Measurements from ENCODE around the gene CFAP54. TPM values are rescaled to one million over a fixed set of nuclear protein-coding genes. Genes with fewer than 3 reads are reported as not detected.
"Not testable (repeated sequence)": the region's sequence is repeated elsewhere in the genome, so short reads cannot be mapped to it uniquely, and the experiment has no call there.

Gene CFAP54
- total RNA-seq, 2 experiments from 2014 or later: 0.55 to 0.75 TPM

DNA sequence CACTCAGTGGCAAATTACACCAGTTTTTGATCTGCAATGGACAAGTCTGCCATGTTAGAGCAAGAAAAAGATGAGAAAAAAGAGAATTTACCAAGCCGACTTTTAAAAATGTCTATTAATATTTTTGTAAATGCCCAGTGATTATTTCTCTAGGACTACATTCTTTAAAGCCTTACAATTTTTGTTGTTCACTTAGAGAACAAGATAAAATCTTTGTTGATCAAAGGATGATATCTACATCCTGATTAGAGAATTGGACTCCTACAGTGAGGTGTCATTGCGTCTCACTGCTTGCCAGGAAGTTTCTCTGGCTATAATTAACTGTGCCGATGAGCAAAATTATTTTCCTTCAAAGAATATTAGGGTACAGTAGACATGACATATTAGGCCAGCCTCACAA is 1.7 kb upstream of the CFAP54 start:
- Mint-ChIP-seq H3K36me3 (ENCODE audit: low read depth) (no peaks in the 10 kb centered on the region), H3K4me3 (no peak overlapping the region), H3K4me1 (peaks cover 57% of the 10 kb centered on the region), H3K27me3 (peaks cover 30% of the 10 kb centered on the region), H3K27ac (no peak overlapping the region), H3K9me3 (no peaks in the 10 kb centered on the region)
- POLR2A ChIA-PET: interaction anchor here (1.4 kb wide), 1 partner anchor 87 kb away, joined by 5 read pairs; the partner anchor contains the start of gene CDK17
- CTCF ChIA-PET: interaction anchor here (1.9 to 6.2 kb wide), 3 partner anchors 29 to 86 kb away, joined by 5 to 69 read pairs (median 27); partner anchors contain the start of gene CDK17
- DNase-seq: no peak

DNA sequence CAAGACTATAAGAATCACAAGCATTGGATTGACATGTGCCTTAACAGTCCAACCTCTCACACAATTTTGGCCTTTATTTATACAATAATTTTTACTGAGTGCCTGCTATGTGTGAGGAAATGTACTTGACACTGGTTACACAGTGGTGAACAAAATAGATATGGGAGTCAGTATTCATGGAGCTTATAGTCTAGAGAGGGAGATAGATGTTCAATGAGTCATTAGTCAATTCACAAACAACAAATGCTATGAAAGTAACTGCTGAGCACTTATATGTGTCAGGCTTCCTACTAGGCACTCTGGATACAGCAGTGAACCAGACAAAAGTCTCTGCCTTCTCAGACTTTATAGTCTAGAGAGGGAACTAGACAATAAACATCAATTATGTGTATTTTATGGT is 3.7 kb downstream of the CFAP54 start:
- H3K9me3 Mint-ChIP-seq: peaks cover 3% of the 10 kb centered on the region
- CTCF ChIA-PET: interaction anchor here (2.0 kb wide), 1 partner anchor 24 kb away, joined by 8 read pairs; no protein-coding TSS in a partner anchor
- H3K27ac Mint-ChIP-seq: no peak overlapping the region
- POLR2A ChIA-PET: no interaction called here
- H3K4me3 Mint-ChIP-seq: no peak overlapping the region
- peaks cover 41% of the 10 kb centered on the region for H3K4me1 Mint-ChIP-seq
- H3K36me3 Mint-ChIP-seq (ENCODE audit: low read depth): peaks cover 8% of the 10 kb centered on the region
- peaks cover 8% of the 10 kb centered on the region for H3K27me3 Mint-ChIP-seq
- DNase-seq: no peak

DNA sequence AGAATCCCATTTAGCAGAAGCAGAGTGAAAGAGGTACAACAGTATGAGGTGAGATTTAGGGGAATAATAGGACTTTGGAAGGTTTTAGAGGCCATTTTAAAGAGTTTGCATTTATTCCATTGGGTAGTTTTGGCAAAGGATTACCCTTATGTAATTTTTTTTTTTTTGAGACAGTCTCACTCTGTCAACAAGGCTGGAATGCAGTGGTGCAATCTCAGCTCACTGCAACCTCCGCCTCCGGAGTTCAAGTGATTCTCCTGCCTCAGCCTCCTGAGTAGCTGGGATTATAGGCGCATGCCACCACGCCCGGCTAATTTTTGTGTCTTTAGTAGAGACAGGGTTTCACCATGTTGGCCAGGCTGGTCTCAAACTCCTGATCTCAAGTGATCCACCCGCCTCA is 4.8 kb downstream of the CFAP54 start:
- POLR2A ChIA-PET; H3K36me3 Mint-ChIP-seq (ENCODE audit: low read depth); H3K4me3 Mint-ChIP-seq; CTCF ChIA-PET; DNase-seq; H3K27ac Mint-ChIP-seq; H3K9me3 Mint-ChIP-seq; H3K27me3 Mint-ChIP-seq: not testable (repeated sequence)
- peaks cover 32% of the 10 kb centered on the region for H3K4me1 Mint-ChIP-seq

DNA sequence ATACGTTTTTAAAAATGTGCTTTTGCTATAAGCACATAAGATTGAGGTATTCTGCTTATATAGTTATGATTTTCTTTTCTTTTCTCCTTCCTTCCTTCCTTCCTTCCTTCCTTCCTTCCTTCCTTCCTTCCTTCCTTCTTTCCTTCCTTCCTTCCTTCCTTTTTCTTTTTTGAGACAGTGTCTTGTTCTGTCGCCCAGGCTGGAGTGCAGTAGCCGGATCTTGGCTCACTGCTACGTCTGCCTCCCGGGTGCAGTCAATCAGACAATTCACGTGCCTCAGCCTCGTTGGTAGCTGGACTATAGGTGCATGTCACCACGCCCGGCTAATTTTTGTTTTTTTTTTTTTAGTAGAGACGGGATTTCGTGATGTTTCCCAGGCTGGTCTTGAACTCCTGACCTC is 5.8 kb downstream of the CFAP54 start:
- Mint-ChIP-seq H3K9me3 (peaks cover 5% of the 10 kb centered on the region), H3K36me3 (ENCODE audit: low read depth) (peaks cover 12% of the 10 kb centered on the region), H3K27me3 (peaks cover 8% of the 10 kb centered on the region), H3K4me3 (no peak overlapping the region), H3K27ac (no peak overlapping the region), H3K4me1 (peaks cover 29% of the 10 kb centered on the region)
- ChIA-PET POLR2A (interaction anchor here (3.0 kb wide), 1 partner anchor 94 kb away, joined by 21 read pairs; the partner anchor contains the start of gene CDK17), CTCF (interaction anchor here (1.0 kb wide), 1 partner anchor 8 kb away, joined by 3 read pairs; no protein-coding TSS in a partner anchor)
- DNase-seq: no peak

DNA sequence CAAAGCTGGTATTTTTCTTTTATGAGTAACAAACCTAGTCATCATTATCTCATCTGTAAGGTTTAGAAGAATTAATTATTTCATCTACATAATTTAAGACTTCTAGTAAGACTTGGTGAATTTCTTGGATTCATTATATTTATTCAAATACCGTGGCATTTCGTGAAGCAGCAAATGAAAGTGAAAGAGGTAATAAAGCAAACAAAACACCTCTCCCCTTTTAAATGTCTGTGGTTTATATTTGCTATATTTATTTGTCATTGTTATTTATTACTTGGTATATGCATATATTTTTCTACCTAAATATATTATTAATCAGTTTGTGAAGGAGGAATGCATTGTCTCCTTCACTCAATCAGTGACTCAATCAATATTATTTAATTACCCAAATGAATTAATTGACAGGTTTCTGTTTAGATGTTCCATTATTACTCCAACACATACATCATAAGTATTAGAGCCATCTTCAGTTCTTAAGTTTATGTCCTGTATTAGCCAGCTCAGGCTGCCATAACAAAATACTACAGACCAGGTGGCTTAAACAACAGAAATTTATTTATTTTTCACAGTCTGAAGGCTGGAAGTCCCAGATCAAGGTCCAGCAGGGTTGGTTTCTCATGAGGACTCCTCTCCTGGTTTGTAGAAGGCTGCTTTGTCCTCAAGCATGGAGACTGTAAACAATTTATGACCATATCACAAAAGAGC is 6.6 kb downstream of the CFAP54 start:
- ChIA-PET POLR2A (interaction anchor here (3.0 kb wide), 1 partner anchor 95 kb away, joined by 21 read pairs; the partner anchor contains the start of gene CDK17), CTCF (interaction anchor here (0.6 to 1.0 kb wide), 2 partner anchors 9 to 281 kb away, joined by 3 to 4 read pairs; no protein-coding TSS in a partner anchor)
- H3K9me3 Mint-ChIP-seq: peaks cover 5% of the 10 kb centered on the region
- H3K27ac Mint-ChIP-seq: no peak overlapping the region
- H3K4me1 Mint-ChIP-seq: peaks cover 37% of the 10 kb centered on the region
- peak overlapping the region; percentile 31 for H3K4me3 Mint-ChIP-seq
- H3K36me3 Mint-ChIP-seq (ENCODE audit: low read depth): peaks cover 13% of the 10 kb centered on the region
- peaks cover 5% of the 10 kb centered on the region for H3K27me3 Mint-ChIP-seq
- no peak for DNase-seq

DNA sequence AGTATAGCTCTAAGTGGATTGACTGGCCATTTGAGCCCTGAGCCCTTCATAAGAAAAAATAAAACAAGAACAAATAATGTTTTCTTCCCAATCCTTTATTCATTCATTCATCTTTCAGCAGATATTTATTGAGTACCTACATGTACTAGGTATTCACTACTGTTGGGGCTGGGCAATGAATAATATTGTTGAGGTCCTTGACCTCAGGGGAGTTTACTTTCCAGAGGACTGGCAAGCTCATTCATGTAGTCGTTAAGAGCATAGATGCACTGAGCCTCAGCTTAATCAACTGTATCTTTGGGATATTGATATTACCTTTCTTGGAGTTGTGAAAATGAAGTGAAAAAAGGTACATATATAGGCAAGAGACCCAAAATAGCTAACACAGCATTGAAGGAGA is 7.6 kb downstream of the CFAP54 start:
- H3K9me3 Mint-ChIP-seq: peaks cover 5% of the 10 kb centered on the region
- no peak overlapping the region for H3K4me3 Mint-ChIP-seq
- no peak overlapping the region for H3K27ac Mint-ChIP-seq
- no peaks in the 10 kb centered on the region for H3K27me3 Mint-ChIP-seq
- ChIA-PET CTCF (interaction anchor here (0.7 to 1.6 kb wide), 3 partner anchors 8 to 51 kb away, joined by 3 to 6 read pairs (median 4); partner anchors contain the start of gene CFAP54), POLR2A (interaction anchor here (1.2 to 3.0 kb wide), 2 partner anchors 8 to 96 kb away, joined by 3 to 21 read pairs; partner anchors contain the start of gene CDK17)
- H3K36me3 Mint-ChIP-seq (ENCODE audit: low read depth): peaks cover 20% of the 10 kb centered on the region
- no peak for DNase-seq
- peaks cover 46% of the 10 kb centered on the region for H3K4me1 Mint-ChIP-seq

DNA sequence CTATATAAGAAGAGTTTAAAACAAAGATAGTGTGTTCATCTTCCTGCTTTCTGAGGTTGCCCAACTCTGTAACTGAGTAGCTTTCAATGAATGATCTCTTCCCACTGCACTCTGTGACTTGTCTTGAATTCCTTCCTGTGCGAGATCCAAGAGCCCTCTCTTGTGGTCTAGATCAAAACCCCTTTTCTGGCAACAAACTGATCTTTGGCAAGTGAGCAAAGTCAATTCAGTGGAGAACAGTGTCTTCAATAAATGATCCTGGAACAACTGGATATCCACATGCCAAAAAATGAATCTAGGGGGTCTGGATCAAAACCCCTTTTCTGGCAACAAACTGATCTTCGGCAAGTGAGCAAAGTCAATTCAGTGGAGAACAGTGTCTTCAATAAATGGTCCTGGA is 8.5 kb downstream of the CFAP54 start:
- Mint-ChIP-seq H3K27me3 (no peaks in the 10 kb centered on the region), H3K9me3 (peaks cover 5% of the 10 kb centered on the region), H3K36me3 (ENCODE audit: low read depth) (peaks cover 20% of the 10 kb centered on the region), H3K27ac (no peak overlapping the region), H3K4me3 (no peak overlapping the region), H3K4me1 (peaks cover 53% of the 10 kb centered on the region)
- POLR2A ChIA-PET: interaction anchor here (1.2 to 3.0 kb wide), 2 partner anchors 9 to 97 kb away, joined by 3 to 21 read pairs; partner anchors contain the start of gene CDK17
- DNase-seq: no peak
- CTCF ChIA-PET: interaction anchor here (0.8 to 1.6 kb wide), 2 partner anchors 9 to 52 kb away, joined by 3 to 6 read pairs; partner anchors contain the start of gene CFAP54

DNA sequence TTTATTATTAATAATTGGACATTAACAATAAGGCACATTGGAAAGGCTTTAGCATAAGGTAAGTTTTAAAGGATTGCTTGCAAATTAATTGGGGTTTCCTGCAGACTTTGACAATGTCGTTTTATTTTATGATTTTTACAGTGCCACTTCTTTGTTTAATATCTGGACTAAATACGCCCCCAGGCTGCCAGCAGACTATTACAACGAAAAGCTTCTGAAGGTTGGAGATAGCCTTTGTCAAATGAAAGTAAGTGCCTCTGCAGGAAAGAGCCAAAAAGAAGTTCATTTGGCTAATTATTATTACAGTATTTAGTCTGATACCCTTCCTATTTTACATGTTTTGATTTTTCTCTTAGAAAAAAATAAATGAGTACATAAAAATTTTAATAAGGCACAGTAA is 11.3 kb downstream of the CFAP54 start:
- no peak overlapping the region for H3K4me3 Mint-ChIP-seq

DNA sequence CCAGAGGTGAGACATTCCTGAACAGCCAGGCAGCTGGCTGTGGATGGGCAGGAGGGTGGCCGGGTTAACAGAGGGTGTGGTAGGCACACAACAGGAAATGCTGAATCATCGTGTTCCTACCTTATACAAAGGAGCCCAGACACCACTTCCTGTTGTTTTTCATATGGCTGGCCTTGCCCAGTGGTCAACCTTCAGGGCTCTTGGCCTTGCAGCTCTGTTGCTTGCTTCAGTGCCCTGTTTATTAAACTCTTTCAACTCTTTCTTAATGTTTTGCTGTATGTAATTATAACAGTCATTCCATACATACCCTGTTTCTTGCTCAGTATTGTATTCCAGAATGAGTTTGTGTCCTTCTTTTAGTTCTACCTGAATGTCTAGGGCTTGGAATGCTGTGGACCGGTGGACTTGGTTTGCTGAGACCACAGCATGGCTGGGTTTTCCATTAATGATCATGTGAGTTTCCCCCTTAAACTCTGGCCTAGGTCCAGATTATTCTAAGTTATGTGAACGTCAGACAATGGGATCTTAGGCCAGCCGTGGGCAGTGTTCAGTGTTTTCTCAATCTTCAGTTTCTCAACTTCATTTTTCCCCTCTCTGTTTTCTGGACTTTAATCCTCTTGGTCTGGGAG is 11.9 kb downstream of the CFAP54 start:
- Mint-ChIP-seq H3K4me1 (peaks cover 54% of the 10 kb centered on the region), H3K36me3 (ENCODE audit: low read depth) (peaks cover 20% of the 10 kb centered on the region), H3K27ac (peak overlapping the region; percentile 89), H3K4me3 (peak overlapping the region; percentile 25), H3K27me3 (no peaks in the 10 kb centered on the region), H3K9me3 (peaks cover 5% of the 10 kb centered on the region)
- POLR2A ChIA-PET: interaction anchor here (0.9 to 3.4 kb wide), 6 partner anchors 10 to 101 kb away, joined by 3 to 46 read pairs (median 4); partner anchors contain the start of genes CDK17 and CFAP54
- peak; percentile 57 for DNase-seq
- CTCF ChIA-PET: interaction anchor here (1.0 to 4.5 kb wide), 8 partner anchors 12 to 104 kb away, joined by 3 to 29 read pairs (median 5); partner anchors contain the start of genes CDK17 and CFAP54

More for the DNA sequence above, 11.3 kb downstream of the CFAP54 start:
- Mint-ChIP-seq H3K27me3 (no peaks in the 10 kb centered on the region), H3K4me1 (peaks cover 56% of the 10 kb centered on the region), H3K27ac (peak overlapping the region; percentile 89), H3K36me3 (ENCODE audit: low read depth) (peaks cover 20% of the 10 kb centered on the region), H3K9me3 (peaks cover 5% of the 10 kb centered on the region)
- ChIA-PET POLR2A (interaction anchor here (1.2 to 3.4 kb wide), 5 partner anchors 11 to 100 kb away, joined by 4 to 46 read pairs (median 4); partner anchors contain the start of genes CDK17 and CFAP54), CTCF (interaction anchor here (1.2 to 4.5 kb wide), 4 partner anchors 11 to 103 kb away, joined by 3 to 29 read pairs (median 7); partner anchors contain the start of genes CDK17 and CFAP54)
- no peak for DNase-seq

DNA sequence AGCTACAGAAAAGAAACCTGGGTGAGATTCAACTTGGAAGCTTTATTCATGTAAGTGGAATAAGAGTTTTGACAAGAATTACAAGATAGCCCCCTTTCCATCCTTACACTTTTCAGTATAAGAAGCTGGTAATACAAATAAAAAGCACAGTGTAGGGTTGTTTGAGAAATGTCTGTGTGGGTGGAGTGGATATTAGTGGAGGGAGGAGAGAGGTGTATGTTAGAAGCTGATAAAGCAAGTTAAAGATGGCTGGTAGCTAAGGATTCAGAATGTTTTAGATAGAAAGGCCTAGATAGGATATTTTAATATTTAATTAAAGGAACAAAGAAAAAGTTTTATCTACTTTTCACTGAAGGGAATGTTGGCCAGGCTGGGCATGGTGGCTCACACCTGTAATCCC is 12.5 kb downstream of the CFAP54 start:
- peaks cover 50% of the 10 kb centered on the region for H3K4me1 Mint-ChIP-seq
- no peak for DNase-seq
- ChIA-PET POLR2A (interaction anchor here (0.9 to 3.4 kb wide), 5 partner anchors 11 to 101 kb away, joined by 3 to 46 read pairs (median 4); partner anchors contain the start of gene CDK17), CTCF (interaction anchor here (1.0 to 4.5 kb wide), 7 partner anchors 12 to 104 kb away, joined by 3 to 29 read pairs (median 7); partner anchors contain the start of genes CDK17 and CFAP54)
- peak overlapping the region; percentile 89 for H3K27ac Mint-ChIP-seq
- no peaks in the 10 kb centered on the region for H3K27me3 Mint-ChIP-seq
- peaks cover 20% of the 10 kb centered on the region for H3K36me3 Mint-ChIP-seq (ENCODE audit: low read depth)
- peaks cover 5% of the 10 kb centered on the region for H3K9me3 Mint-ChIP-seq
- H3K4me3 Mint-ChIP-seq: no peak overlapping the region

DNA sequence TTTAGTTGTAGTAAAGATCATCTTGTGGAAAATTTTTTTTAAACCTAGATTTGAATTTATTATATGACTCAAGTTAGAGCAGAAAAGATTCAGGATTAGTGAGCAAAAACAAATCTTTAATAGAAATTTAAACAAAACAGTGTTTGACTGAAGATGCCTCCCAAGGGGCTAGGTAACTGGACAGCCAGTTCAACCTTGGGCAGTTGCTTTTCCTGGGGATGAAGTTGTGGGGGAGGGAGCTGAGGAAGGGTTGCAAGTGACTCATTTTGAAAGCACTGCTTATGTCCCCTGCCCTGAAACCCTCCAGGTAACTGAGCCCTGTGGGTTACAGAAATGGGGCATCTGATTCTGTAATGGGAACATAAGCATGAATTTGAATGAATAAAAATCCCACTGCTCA is 13.1 kb downstream of the CFAP54 start:
- Mint-ChIP-seq H3K4me3 (peak overlapping the region; percentile 8), H3K9me3 (peaks cover 5% of the 10 kb centered on the region), H3K4me1 (peaks cover 46% of the 10 kb centered on the region), H3K36me3 (ENCODE audit: low read depth) (peaks cover 15% of the 10 kb centered on the region), H3K27ac (peak overlapping the region; percentile 88), H3K27me3 (no peaks in the 10 kb centered on the region)
- CTCF ChIA-PET: interaction anchor here (1.0 to 4.5 kb wide), 6 partner anchors 13 to 105 kb away, joined by 3 to 29 read pairs (median 6); partner anchors contain the start of gene CFAP54
- peak; percentile 31 for DNase-seq
- POLR2A ChIA-PET: interaction anchor here (2.8 to 3.4 kb wide), 2 partner anchors 14 to 102 kb away, joined by 13 to 46 read pairs; partner anchors contain the start of gene CDK17

DNA sequence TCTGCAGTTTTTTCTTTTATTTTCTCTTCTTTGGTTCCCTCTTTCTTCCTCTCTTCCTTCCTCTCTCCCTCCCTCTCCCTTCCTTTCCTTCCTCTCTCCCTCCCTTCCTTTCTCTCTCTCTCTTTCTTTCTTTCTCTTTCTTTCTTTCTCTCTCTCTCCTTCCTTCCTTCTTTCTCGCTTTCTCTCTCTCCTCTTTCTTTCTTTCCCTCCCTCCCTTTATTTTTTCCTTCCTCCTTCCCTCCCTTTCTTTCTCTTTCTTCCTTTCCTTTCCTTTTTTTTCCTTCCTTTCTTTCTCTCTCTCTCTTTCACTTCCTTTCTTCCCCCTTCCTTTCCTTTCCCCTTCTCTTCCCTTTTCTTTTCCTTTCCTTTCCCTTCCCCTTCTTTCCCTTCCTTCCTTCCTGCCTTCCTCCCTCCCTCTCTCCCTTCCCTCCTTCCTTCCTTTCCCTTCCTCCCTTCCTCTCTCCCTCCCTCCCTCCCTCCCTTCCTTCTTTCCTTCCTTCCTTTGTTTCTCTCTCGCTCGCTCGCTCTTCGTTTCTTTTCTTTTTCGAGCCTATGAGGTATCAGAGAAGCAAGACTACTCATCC is 13.7 kb downstream of the CFAP54 start:
- no peak overlapping the region for H3K4me3 Mint-ChIP-seq

More for the DNA sequence above, 13.7 kb downstream of the CFAP54 start:
- no peaks in the 10 kb centered on the region for H3K27me3 Mint-ChIP-seq
- no peak for DNase-seq
- H3K4me1 Mint-ChIP-seq: peaks cover 43% of the 10 kb centered on the region
- peak overlapping the region; percentile 88 for H3K27ac Mint-ChIP-seq
- H3K9me3 Mint-ChIP-seq: peaks cover 2% of the 10 kb centered on the region
- peaks cover 12% of the 10 kb centered on the region for H3K36me3 Mint-ChIP-seq (ENCODE audit: low read depth)
- ChIA-PET POLR2A (interaction anchor here (1.2 to 3.4 kb wide), 3 partner anchors 13 to 103 kb away, joined by 5 to 46 read pairs (median 13); partner anchors contain the start of gene CDK17), CTCF (interaction anchor here (1.0 to 4.5 kb wide), 6 partner anchors 14 to 288 kb away, joined by 4 to 29 read pairs (median 5); partner anchors contain the start of genes CDK17 and CFAP54)
